Stimulated activated CD4-positive, alpha-beta T cell treated with anti-CD3 and anti-CD28 coated beads, Interleukin-12 subunit alpha, Interleukin-12 subunit beta, amount 100 ng/mL, for 48 hours (primary cell): ENCODE results near the gene SETD3.

Experiments
- DNase-seq, 3 donors: peaks; one replicate each; pipeline ENCODE4 v3.0.0-alpha.2; 2020; ENCODE audit warnings: low read depth in 2 of 3, low spot score in 1 of 3

The SETD3 gene

GRCh38 chr14:99516871-99517642 is 36.4 kb upstream of the SETD3 start:
- DNase-seq: no peak

GRCh38 chr14:99516156-99516870 is 35.7 kb upstream of the SETD3 start:
- no peak for DNase-seq

GRCh38 chr14:99515301-99516155 is 34.9 kb upstream of the SETD3 start:
- DNase-seq: no peak

- no peak for DNase-seq
Observed at GRCh38 chr14:99514552-99515300, 34.1 kb upstream of the SETD3 start.

GRCh38 chr14:99513946-99514551 is 33.4 kb upstream of the SETD3 start:
- no peak for DNase-seq

GRCh38 chr14:99513183-99513694 is 32.6 kb upstream of the SETD3 start:
- no peak for DNase-seq

- DNase-seq: no peak
Observed at GRCh38 chr14:99512571-99513182, 32.0 kb upstream of the SETD3 start.

GRCh38 chr14:99512110-99512449 is 31.4 kb upstream of the SETD3 start:
- no peak for DNase-seq

- no peak for DNase-seq
Observed at GRCh38 chr14:99511421-99512109, 30.9 kb upstream of the SETD3 start.

GRCh38 chr14:99510556-99511139 is 30.0 kb upstream of the SETD3 start:
- DNase-seq: no peak

- DNase-seq: no peak
Observed at GRCh38 chr14:99509871-99510555, 29.4 kb upstream of the SETD3 start.

GRCh38 chr14:99508896-99509629 is 28.4 kb upstream of the SETD3 start:
- no peak for DNase-seq

GRCh38 chr14:99507860-99508640 is 27.4 kb upstream of the SETD3 start:
- DNase-seq: no peak

- no peak for DNase-seq
Observed at GRCh38 chr14:99506276-99506675, 25.6 kb upstream of the SETD3 start.

- DNase-seq: no peak
Observed at GRCh38 chr14:99505089-99505488, 24.4 kb upstream of the SETD3 start.

GRCh38 chr14:99503848-99504453 is 23.3 kb upstream of the SETD3 start:
- DNase-seq: no peak

- no peak for DNase-seq
Observed at GRCh38 chr14:99502989-99503421, 22.3 kb upstream of the SETD3 start.
